GM19467 (cell line): ENCODE measurements around the gene SLC26A11.
"Not testable (repeated sequence)": the region's sequence is repeated elsewhere in the genome, so short reads cannot be mapped to it uniquely, and the experiment has no call there.

ENCODE experiments used
- ATAC-seq: cut with Tn5 transposase; IDR thresholded peaks from one replicate; pipeline ENCODE4 v1.9.1; 2021; ENCODE audit warnings: mild to moderate bottlenecking, moderate library complexity; ENCODE audit not compliant: unreplicated experiment

Gene SLC26A11

GRCh38 chr17:80300756-80301155 is 80.5 kb downstream of the SLC26A11 start:
- ATAC-seq, result not testable (repeated sequence)
